GM12878 (cell line): Measurements from ENCODE around the gene S1PR1. TPM values are rescaled to one million over a fixed set of nuclear protein-coding genes. Genes with fewer than 3 reads are reported as not detected.

Source experiments
- BCLAF1 ChIP-seq: fragments of 450-650 bp; IDR thresholded peaks from 2 replicates; pipeline ENCODE4 v1.6.1; 2017; ENCODE audit warnings: antibody characterized with exemption, mild to moderate bottlenecking, moderate library complexity
- CBFB ChIP-seq: IDR thresholded peaks from 2 replicates; pipeline ENCODE4 v1.6.1; 2016; ENCODE audit warnings: antibody characterized with exemption, low read depth
- CHD4 ChIP-seq: fragments of 200-600 bp; sonication (generic); IDR thresholded peaks from 2 replicates; pipeline ENCODE4 v1.6.1; 2016; ENCODE audit warnings: mild to moderate bottlenecking
- HCFC1 ChIP-seq: fragments of 150-350 bp; IDR thresholded peaks from 2 replicates; pipeline ENCODE4 v1.6.1; 2014; ENCODE audit warnings: low read length
- IKZF2 ChIP-seq, 2 experiments: fragments of 450-650 bp; IDR thresholded peaks; 2 replicates each; pipeline ENCODE4 v1.6.1; 2017; ENCODE audit warnings: mild to moderate bottlenecking in 2 of 2, moderate library complexity in 2 of 2
- KLF5 ChIP-seq: fragments of 450-650 bp; IDR thresholded peaks from 2 replicates; pipeline ENCODE4 v1.6.1; 2014; ENCODE audit warnings: mild to moderate bottlenecking; ENCODE audit not compliant: partially characterized antibody
- NBN ChIP-seq: fragments of 450-650 bp; IDR thresholded peaks from 2 replicates; pipeline ENCODE4 v1.6.1; 2016
- NFIC ChIP-seq: IDR thresholded peaks from 2 replicates; pipeline ENCODE4 v1.6.1; 2012; ENCODE audit warnings: low read depth, mild to moderate bottlenecking, inconsistent platforms, low read length, moderate library complexity
- NFXL1 ChIP-seq: fragments of 450-650 bp; IDR thresholded peaks from 2 replicates; pipeline ENCODE4 v1.6.1; 2017; ENCODE audit warnings: antibody characterized with exemption, mild to moderate bottlenecking, borderline replicate concordance
- RB1 ChIP-seq: fragments of 450-650 bp; formaldehyde crosslinking; IDR thresholded peaks from 2 replicates; pipeline ENCODE4 v1.6.1; 2017; ENCODE audit warnings: mild to moderate bottlenecking, borderline replicate concordance
- RELA ChIP-seq: fragments of 450-650 bp; IDR thresholded peaks from 2 replicates; pipeline ENCODE4 v1.8.0; 2014; ENCODE audit warnings: borderline replicate concordance; ENCODE audit not compliant: partially characterized antibody
- STAT1 ChIP-seq: fragments of 450-650 bp; conservative IDR thresholded peaks from 2 replicates; pipeline ENCODE4 v1.6.1; 2014; ENCODE audit warnings: antibody characterized with exemption, mild to moderate bottlenecking
- TAF1 ChIP-seq: IDR thresholded peaks from 2 replicates; pipeline ENCODE4 v1.6.1; 2011; ENCODE audit warnings: mild to moderate bottlenecking, low read depth, low read length, borderline replicate concordance
- WRNIP1 ChIP-seq: IDR thresholded peaks from 2 replicates; pipeline ENCODE4 v1.6.1; 2011; ENCODE audit warnings: low read depth, low read length, improper control_type of control experiment, borderline replicate concordance
- ZNF217 ChIP-seq: fragments of 450-650 bp; IDR thresholded peaks from 2 replicates; pipeline ENCODE4 v1.6.1; 2017; ENCODE audit warnings: antibody characterized with exemption, mild to moderate bottlenecking
- ZSCAN29 ChIP-seq: fragments of 450-650 bp; IDR thresholded peaks from 2 replicates; pipeline ENCODE4 v1.6.1; 2017; ENCODE audit warnings: mild to moderate bottlenecking, moderate library complexity
- polyA plus RNA-seq, 11 experiments: library from polyadenylated mRNA; depleted of rRNA in 4 of 11; unstranded in 6 of 11; stranded (reverse) in 5 of 11; fragments of >200 nt; fragmentation: Nextera tagmentation in 4 of 11; fragmentation: Illumina TruSeq in 1 of 11; extraction: Ambion mirVana in 4 of 11; extraction: Trizol in 1 of 11; gene quantifications; 1 replicate in 1 of 11; 2 replicates in 10 of 11; pipeline versions ENCODE4 v1.2.1 to v1.2.3, GENCODE V29; 2011 to 2016; ENCODE audit warnings: inconsistent platforms in 2 of 11, missing spikeins in 2 of 11, low read depth in 1 of 11
- total RNA-seq, 4 experiments: library from RNA; depleted of rRNA in 3 of 4; stranded (reverse); fragments of >200 nt in 3 of 4; fragmentation: Illumina TruSeq in 1 of 4; extraction: Trizol in 1 of 4; gene quantifications; 2 replicates each; pipeline versions ENCODE4 v1.2.1 to v1.2.3, GENCODE V29; 2013 to 2021
- TF ChIP-seq, protein P1 (sequence below): fragments of 450-650 bp; IDR thresholded peaks from 2 replicates; pipeline ENCODE4 v1.6.1; 2017; ENCODE audit warnings: mild to moderate bottlenecking, moderate library complexity
- TF ChIP-seq, protein P2 (sequence below): fragments of 450-650 bp; IDR thresholded peaks from 2 replicates; pipeline ENCODE4 v1.6.1; 2016; ENCODE audit warnings: mild to moderate bottlenecking
- TF ChIP-seq, protein P3 (sequence below): fragments of 450-650 bp; IDR thresholded peaks from 2 replicates; pipeline ENCODE4 v1.6.1; 2017; ENCODE audit warnings: mild to moderate bottlenecking, low read depth, inconsistent platforms; ENCODE audit not compliant: poor library complexity, severe bottlenecking

The S1PR1 gene
- total and polyA plus RNA-seq, 10 of the 15 experiments (the other 5 are each of a cell fraction or from before 2014, with no cell fraction given) = 3.8 to 59.4 (median 30.7) TPM

- TF ChIP-seq, protein P1, sequence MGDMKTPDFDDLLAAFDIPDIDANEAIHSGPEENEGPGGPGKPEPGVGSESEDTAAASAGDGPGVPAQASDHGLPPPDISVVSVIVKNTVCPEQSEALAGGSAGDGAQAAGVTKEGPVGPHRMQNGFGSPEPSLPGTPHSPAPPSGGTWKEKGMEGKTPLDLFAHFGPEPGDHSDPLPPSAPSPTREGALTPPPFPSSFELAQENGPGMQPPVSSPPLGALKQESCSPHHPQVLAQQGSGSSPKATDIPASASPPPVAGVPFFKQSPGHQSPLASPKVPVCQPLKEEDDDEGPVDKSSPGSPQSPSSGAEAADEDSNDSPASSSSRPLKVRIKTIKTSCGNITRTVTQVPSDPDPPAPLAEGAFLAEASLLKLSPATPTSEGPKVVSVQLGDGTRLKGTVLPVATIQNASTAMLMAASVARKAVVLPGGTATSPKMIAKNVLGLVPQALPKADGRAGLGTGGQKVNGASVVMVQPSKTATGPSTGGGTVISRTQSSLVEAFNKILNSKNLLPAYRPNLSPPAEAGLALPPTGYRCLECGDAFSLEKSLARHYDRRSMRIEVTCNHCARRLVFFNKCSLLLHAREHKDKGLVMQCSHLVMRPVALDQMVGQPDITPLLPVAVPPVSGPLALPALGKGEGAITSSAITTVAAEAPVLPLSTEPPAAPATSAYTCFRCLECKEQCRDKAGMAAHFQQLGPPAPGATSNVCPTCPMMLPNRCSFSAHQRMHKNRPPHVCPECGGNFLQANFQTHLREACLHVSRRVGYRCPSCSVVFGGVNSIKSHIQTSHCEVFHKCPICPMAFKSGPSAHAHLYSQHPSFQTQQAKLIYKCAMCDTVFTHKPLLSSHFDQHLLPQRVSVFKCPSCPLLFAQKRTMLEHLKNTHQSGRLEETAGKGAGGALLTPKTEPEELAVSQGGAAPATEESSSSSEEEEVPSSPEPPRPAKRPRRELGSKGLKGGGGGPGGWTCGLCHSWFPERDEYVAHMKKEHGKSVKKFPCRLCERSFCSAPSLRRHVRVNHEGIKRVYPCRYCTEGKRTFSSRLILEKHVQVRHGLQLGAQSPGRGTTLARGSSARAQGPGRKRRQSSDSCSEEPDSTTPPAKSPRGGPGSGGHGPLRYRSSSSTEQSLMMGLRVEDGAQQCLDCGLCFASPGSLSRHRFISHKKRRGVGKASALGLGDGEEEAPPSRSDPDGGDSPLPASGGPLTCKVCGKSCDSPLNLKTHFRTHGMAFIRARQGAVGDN = no peak
- TF ChIP-seq HCFC1 (no peak), CBFB (no peak), ZNF217 (no peak), BCLAF1 (no peak), WRNIP1 (no peak), ZSCAN29 (no peak), IKZF2 (IDR thresholded peaks at IDR 0.05) (no peak), STAT1 (no peak), KLF5 (no peak), NFXL1 (no peak), NFIC (peak; percentile 67; the same call in 1 of the 2 replicates), CHD4 (no peak), TAF1 (no peak), RELA (no peak), NBN (no peak), RB1 (no peak)
- TF ChIP-seq, protein P2, sequence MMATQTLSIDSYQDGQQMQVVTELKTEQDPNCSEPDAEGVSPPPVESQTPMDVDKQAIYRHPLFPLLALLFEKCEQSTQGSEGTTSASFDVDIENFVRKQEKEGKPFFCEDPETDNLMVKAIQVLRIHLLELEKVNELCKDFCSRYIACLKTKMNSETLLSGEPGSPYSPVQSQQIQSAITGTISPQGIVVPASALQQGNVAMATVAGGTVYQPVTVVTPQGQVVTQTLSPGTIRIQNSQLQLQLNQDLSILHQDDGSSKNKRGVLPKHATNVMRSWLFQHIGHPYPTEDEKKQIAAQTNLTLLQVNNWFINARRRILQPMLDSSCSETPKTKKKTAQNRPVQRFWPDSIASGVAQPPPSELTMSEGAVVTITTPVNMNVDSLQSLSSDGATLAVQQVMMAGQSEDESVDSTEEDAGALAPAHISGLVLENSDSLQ = no peak
- TF ChIP-seq, protein P3, sequence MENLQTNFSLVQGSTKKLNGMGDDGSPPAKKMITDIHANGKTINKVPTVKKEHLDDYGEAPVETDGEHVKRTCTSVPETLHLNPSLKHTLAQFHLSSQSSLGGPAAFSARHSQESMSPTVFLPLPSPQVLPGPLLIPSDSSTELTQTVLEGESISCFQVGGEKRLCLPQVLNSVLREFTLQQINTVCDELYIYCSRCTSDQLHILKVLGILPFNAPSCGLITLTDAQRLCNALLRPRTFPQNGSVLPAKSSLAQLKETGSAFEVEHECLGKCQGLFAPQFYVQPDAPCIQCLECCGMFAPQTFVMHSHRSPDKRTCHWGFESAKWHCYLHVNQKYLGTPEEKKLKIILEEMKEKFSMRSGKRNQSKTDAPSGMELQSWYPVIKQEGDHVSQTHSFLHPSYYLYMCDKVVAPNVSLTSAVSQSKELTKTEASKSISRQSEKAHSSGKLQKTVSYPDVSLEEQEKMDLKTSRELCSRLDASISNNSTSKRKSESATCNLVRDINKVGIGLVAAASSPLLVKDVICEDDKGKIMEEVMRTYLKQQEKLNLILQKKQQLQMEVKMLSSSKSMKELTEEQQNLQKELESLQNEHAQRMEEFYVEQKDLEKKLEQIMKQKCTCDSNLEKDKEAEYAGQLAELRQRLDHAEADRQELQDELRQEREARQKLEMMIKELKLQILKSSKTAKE = no peak
Measured at GRCh38 chr1:101205457-101205856, 31.4 kb upstream of the S1PR1 start (continued).
